Coronary artery (tissue), 2 donors: Measurements from ENCODE around the gene TRABD2B.
A peak's percentile ranks its signal among the peaks of the same experiment; 100 is the strongest.

Experiments
- DNase-seq: peaks from one replicate; pipeline ENCODE4 v3.0.0-alpha.2; 2017; ENCODE audit warnings: low spot score
- H3K27ac ChIP-seq, 2 donors: fragments of 200-600 bp; sonication (generic); one replicate each; pipeline ENCODE4 v1.5.1; 2016 to 2019
- H3K4me3 ChIP-seq: fragments of 200-600 bp; sonication (generic); 2 replicates; pipeline ENCODE4 v1.5.1; 2016; ENCODE audit warnings: mild to moderate bottlenecking, moderate library complexity
- CTCF ChIP-seq: fragments of 200-600 bp; sonication (generic); IDR thresholded peaks from one replicate; pipeline ENCODE4 v1.5.1; 2019; ENCODE audit warnings: antibody characterized with exemption

TRABD2B gene

GRCh38 chr1:48036710-48037355 is 39.6 kb upstream of the TRABD2B start:
- DNase-seq: no peak
- TF ChIP-seq CTCF: no peak

GRCh38 chr1:48035371-48036141 is 38.4 kb upstream of the TRABD2B start:
- H3K4me3 ChIP-seq: no peak overlapping the region
- no peak for DNase-seq
- peak overlapping the region in 1 of 2 donors; percentile 87 for H3K27ac ChIP-seq
- no peak for TF ChIP-seq CTCF

More at GRCh38 chr1:48036710-48037355, 39.6 kb upstream of the TRABD2B start:
- H3K4me3 ChIP-seq: no peak overlapping the region
- H3K27ac ChIP-seq: peak overlapping the region in 1 of 2 donors; percentile 21

- Histone ChIP-seq H3K27ac (peak overlapping the region; percentile 54 to 87), H3K4me3 (no peak overlapping the region)
- no peak for DNase-seq
- TF ChIP-seq CTCF: no peak
These were observed 36.4 kb upstream of the TRABD2B start for GRCh38 chr1:48033495-48034045.

GRCh38 chr1:48031676-48032075 is 34.5 kb upstream of the TRABD2B start:
- DNase-seq: peak; percentile 8
- TF ChIP-seq CTCF: no peak
- Histone ChIP-seq H3K27ac (peak overlapping the region in 1 of 2 donors; percentile 30), H3K4me3 (no peak overlapping the region)

GRCh38 chr1:48030696-48031365 is 33.6 kb upstream of the TRABD2B start:
- Histone ChIP-seq H3K27ac (peak overlapping the region in 1 of 2 donors; percentile 30), H3K4me3 (no peak overlapping the region)
- peak; percentile 66 for DNase-seq
- no peak for TF ChIP-seq CTCF

- Histone ChIP-seq H3K27ac (no peak overlapping the region), H3K4me3 (no peak overlapping the region)
- TF ChIP-seq CTCF: no peak
- DNase-seq: peak; percentile 19
These were observed 33.0 kb upstream of the TRABD2B start for GRCh38 chr1:48030211-48030610.
